Measurements from ENCODE around the gene MCF2L.

GRCh38 chr13:112923962-112924361, 45.1 kb upstream of the MCF2L start:
- TF ChIP-seq POLR2A (IDR thresholded peaks at IDR 0.05) (no peak), CTCF (IDR thresholded peaks at IDR 0.05) (no peak)
